Upper lobe of left lung (tissue), 6 donors: ENCODE results near the gene TOGARAM2. TPM values are rescaled to one million over a fixed set of nuclear protein-coding genes. Genes with fewer than 3 reads are reported as not detected.

ENCODE experiments used
- ATAC-seq, 2 donors: fragments of 200-7000 bp; cut with Tn5 transposase; one replicate each; pipeline ENCODE4 v1.9.1; 2022; ENCODE audit warnings: mild to moderate bottlenecking in 2 of 2, moderate library complexity in 2 of 2; ENCODE audit not compliant: low FRiP score in 2 of 2
- DNase-seq, 2 donors: peaks; one replicate each; pipeline ENCODE4 v3.0.0-alpha.2; 2019 to 2020
- H3K27ac ChIP-seq, 4 donors: fragments of 200-600 bp; sonication (generic); one replicate each; pipeline ENCODE4 v1.5.1; 2016 to 2019
- H3K27me3 ChIP-seq, 4 donors: fragments of 200-600 bp; sonication (generic); one replicate each; pipeline ENCODE4 v1.5.1; 2017 to 2019
- H3K36me3 ChIP-seq, 4 donors: fragments of 200-600 bp; sonication (generic); one replicate each; pipeline ENCODE4 v1.5.1; 2016 to 2019
- H3K4me1 ChIP-seq, 4 donors: fragments of 200-600 bp; sonication (generic); one replicate each; pipeline ENCODE4 v1.5.1; 2018 to 2019
- H3K4me3 ChIP-seq, 4 donors: fragments of 200-600 bp; sonication (generic); one replicate each; pipeline ENCODE4 v1.5.1; 2017 to 2019; ENCODE audit warnings: mild to moderate bottlenecking in 2 of 4, moderate library complexity in 1 of 4
- H3K9me3 ChIP-seq, 4 donors: fragments of 200-600 bp; sonication (generic); one replicate each; pipeline ENCODE4 v1.5.1; 2018 to 2019
- CTCF ChIP-seq, 6 experiments: fragments of 450-650 bp in 4 of 6; fragments of 200-600 bp in 2 of 6; sonication (generic) in 2 of 6; IDR thresholded peaks; one replicate each; pipeline ENCODE4 v1.5.1; 2016 to 2019; ENCODE audit warnings: antibody characterized with exemption in 6 of 6
- EP300 ChIP-seq, 4 donors: sonication (generic); formaldehyde crosslinking; IDR thresholded peaks; one replicate each; pipeline ENCODE4 v1.5.1; 2017; ENCODE audit warnings: antibody characterized with exemption in 4 of 4, control low read depth in 2 of 4
- POLR2A ChIP-seq, 4 donors: fragments of 450-650 bp; IDR thresholded peaks; one replicate each; pipeline ENCODE4 v1.5.1; 2016 to 2017; ENCODE audit warnings: antibody characterized with exemption in 4 of 4, mild to moderate bottlenecking in 2 of 4
- POLR2AphosphoS5 ChIP-seq, 2 donors: sonication (generic); formaldehyde crosslinking; IDR thresholded peaks; one replicate each; pipeline ENCODE4 v1.5.1; 2017; ENCODE audit warnings: antibody characterized with exemption in 2 of 2
- WGBS, 2 donors: methylation state at CpG; one replicate each; pipeline ENCODE4 v1.1.5; 2017 to 2018; 5-methylcytosine and 5-hydroxymethylcytosine counted together
- total RNA-seq, 6 donors: library from RNA; depleted of rRNA in 4 of 6; stranded (reverse); fragments of >200 nt in 4 of 6; gene quantifications; one replicate each; pipeline versions ENCODE4 v1.1.0 to v1.2.1, GENCODE V29; 2016 to 2021
- donor health status: DM: no; HTN: no; CAD: no; lungs with moderate emphysema.
- donor health status: DM: no; HTN: yes; CAD: no; lungs with severe emphysema.

The TOGARAM2 gene
- total RNA-seq, 6 donors from 2014 or later: 0.37 to 24.5 (median 10.9) TPM

GRCh38 chr2:29011418-29012060, 30.4 kb downstream of the TOGARAM2 start:
- Histone ChIP-seq H3K9me3 (no peaks in the 10 kb centered on the region), H3K4me1 (peaks cover 21 to 45% (median 38%) of the 10 kb centered on the region in 4 donors), H3K4me3 (no peak overlapping the region), H3K27me3 (no peaks in the 10 kb centered on the region), H3K27ac (peak overlapping the region; percentile 55 to 73 (median 67)), H3K36me3 (no peaks in the 10 kb centered on the region)
- ATAC-seq: peak; percentile 13 to 56
- DNase-seq: peak; percentile 84 to 89
- WGBS, 2 donors: 18 to 20% methylated on average over 7 to 19 of the region's 19 CpGs
- TF ChIP-seq POLR2A (IDR thresholded peaks at IDR 0.05): peak in 1 of 4 donors; percentile 64
- TF ChIP-seq CTCF (IDR thresholded peaks at IDR 0.05): peak in 1 of 6 experiments; percentile 10
- TF ChIP-seq EP300 (IDR thresholded peaks at IDR 0.05): no peak
- TF ChIP-seq POLR2AphosphoS5 (IDR thresholded peaks at IDR 0.05): peak; percentile 16 to 61

GRCh38 chr2:29012211-29012681, 31.1 kb downstream of the TOGARAM2 start:
- no peak overlapping the region for H3K4me3 ChIP-seq
- peaks cover 21 to 51% (median 39%) of the 10 kb centered on the region in 4 donors for H3K4me1 ChIP-seq
- TF ChIP-seq CTCF (IDR thresholded peaks at IDR 0.05) (no peak), POLR2A (IDR thresholded peaks at IDR 0.05) (no peak), POLR2AphosphoS5 (IDR thresholded peaks at IDR 0.05) (peak in 1 of 2 donors; percentile 6), EP300 (IDR thresholded peaks at IDR 0.05) (no peak)
- 0 to 31% methylated on average over 2 to 8 of the region's 9 CpGs for WGBS, 2 donors
- no peaks in the 10 kb centered on the region for H3K9me3 ChIP-seq
- no peak for ATAC-seq
- no peaks in the 10 kb centered on the region for H3K27me3 ChIP-seq
- H3K27ac ChIP-seq: peak overlapping the region; percentile 55 to 73 (median 67)
- peak; percentile 52 to 71 for DNase-seq
- H3K36me3 ChIP-seq: no peaks in the 10 kb centered on the region

GRCh38 chr2:29013057-29013780, 32.1 kb downstream of the TOGARAM2 start:
- ATAC-seq (no peak), DNase-seq (no peak)
- Histone ChIP-seq H3K9me3 (no peaks in the 10 kb centered on the region), H3K27me3 (no peaks in the 10 kb centered on the region), H3K4me1 (peaks cover 21 to 51% (median 40%) of the 10 kb centered on the region in 4 donors), H3K27ac (peak overlapping the region in 2 of 4 donors; percentile 62 to 75), H3K4me3 (no peak overlapping the region), H3K36me3 (no peaks in the 10 kb centered on the region)
- 82 to 87% methylated on average over 11 of the region's 11 CpGs for WGBS, 2 donors
- TF ChIP-seq POLR2AphosphoS5 (IDR thresholded peaks at IDR 0.05) (no peak), EP300 (IDR thresholded peaks at IDR 0.05) (no peak), POLR2A (IDR thresholded peaks at IDR 0.05) (no peak), CTCF (IDR thresholded peaks at IDR 0.05) (no peak)

GRCh38 chr2:29014331-29014730, 33.2 kb downstream of the TOGARAM2 start:
- no peak for DNase-seq
- no peak for TF ChIP-seq EP300 (IDR thresholded peaks at IDR 0.05)
- no peak for TF ChIP-seq CTCF (IDR thresholded peaks at IDR 0.05)
- TF ChIP-seq POLR2A (IDR thresholded peaks at IDR 0.05): no peak
- no peak for TF ChIP-seq POLR2AphosphoS5 (IDR thresholded peaks at IDR 0.05)
- Histone ChIP-seq H3K27ac (peak overlapping the region in 3 of 4 donors; percentile 15 to 75 (median 68)), H3K4me1 (peaks cover 21 to 51% (median 40%) of the 10 kb centered on the region in 4 donors), H3K4me3 (no peak overlapping the region), H3K9me3 (no peaks in the 10 kb centered on the region), H3K27me3 (no peaks in the 10 kb centered on the region), H3K36me3 (no peaks in the 10 kb centered on the region)
- ATAC-seq: no peak
- WGBS, 2 donors: 64 to 70% methylated on average over 7 to 8 of the region's 8 CpGs
